IgD-negative memory B cell (primary cell): ENCODE data around the gene STPG1. TPM values are rescaled to one million over a fixed set of nuclear protein-coding genes. Genes with fewer than 3 reads are reported as not detected.

Source experiments
- H3K27ac Mint-ChIP-seq, 3 donors: one replicate each; pipeline ENCODE4 v1.8.0; 2020 to 2022; ENCODE audit warnings: mild to moderate bottlenecking in 3 of 3, mixed read lengths in 3 of 3, moderate library complexity in 1 of 3
- H3K27me3 Mint-ChIP-seq: one replicate; pipeline ENCODE4 v1.8.0; 2021; ENCODE audit warnings: mixed read lengths
- H3K36me3 Mint-ChIP-seq: one replicate; pipeline ENCODE4 v1.8.0; 2020; ENCODE audit warnings: mild to moderate bottlenecking, mixed read lengths
- H3K4me1 Mint-ChIP-seq, 3 donors: one replicate each; pipeline ENCODE4 v1.8.0; 2020 to 2022; ENCODE audit warnings: mixed read lengths in 3 of 3, mild to moderate bottlenecking in 1 of 3
- H3K4me3 Mint-ChIP-seq, 4 donors: one replicate each; pipeline ENCODE4 v1.8.0; 2020 to 2022; ENCODE audit warnings: mild to moderate bottlenecking in 4 of 4, mixed read lengths in 4 of 4, moderate library complexity in 3 of 4
- H3K9me3 Mint-ChIP-seq, 3 donors: one replicate each; pipeline ENCODE4 v1.8.0; 2020 to 2021; ENCODE audit warnings: mixed read lengths in 3 of 3, mild to moderate bottlenecking in 1 of 3
- polyA plus RNA-seq: library from polyadenylated mRNA; unstranded; fragments of 300-500 nt; fragmentation: Illumina TruSeq; gene quantifications from one replicate; pipeline ENCODE4 v1.2.3, GENCODE V29; 2021

Gene STPG1
- polyA plus RNA-seq, 1 donor from 2014 or later, result 5.8 TPM

DNA sequence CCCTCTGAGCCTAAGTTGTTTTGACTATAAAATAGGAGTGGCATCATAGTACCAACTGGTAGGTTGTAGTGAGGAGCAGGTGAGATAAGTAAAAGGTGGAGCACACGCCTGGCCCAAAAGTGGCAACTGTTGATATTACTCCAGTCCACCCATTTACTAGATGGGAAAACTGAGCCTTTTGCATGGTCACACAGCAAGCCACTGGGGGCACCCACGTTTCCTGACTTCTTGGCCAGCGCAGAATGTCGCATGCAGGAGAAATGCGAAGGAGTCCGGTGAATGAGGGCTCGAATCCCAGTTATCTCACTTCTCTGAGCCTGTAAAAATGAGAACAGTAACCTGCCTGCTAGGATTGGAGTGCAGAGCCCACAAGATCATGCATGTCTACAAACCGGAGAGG lies 73.6 kb downstream of the STPG1 start:
- Mint-ChIP-seq H3K27ac (no peak overlapping the region), H3K27me3 (no peaks in the 10 kb centered on the region), H3K9me3 (no peaks in the 10 kb centered on the region), H3K36me3 (peaks cover 2% of the 10 kb centered on the region), H3K4me1 (no peaks in the 10 kb centered on the region), H3K4me3 (no peak overlapping the region)

DNA sequence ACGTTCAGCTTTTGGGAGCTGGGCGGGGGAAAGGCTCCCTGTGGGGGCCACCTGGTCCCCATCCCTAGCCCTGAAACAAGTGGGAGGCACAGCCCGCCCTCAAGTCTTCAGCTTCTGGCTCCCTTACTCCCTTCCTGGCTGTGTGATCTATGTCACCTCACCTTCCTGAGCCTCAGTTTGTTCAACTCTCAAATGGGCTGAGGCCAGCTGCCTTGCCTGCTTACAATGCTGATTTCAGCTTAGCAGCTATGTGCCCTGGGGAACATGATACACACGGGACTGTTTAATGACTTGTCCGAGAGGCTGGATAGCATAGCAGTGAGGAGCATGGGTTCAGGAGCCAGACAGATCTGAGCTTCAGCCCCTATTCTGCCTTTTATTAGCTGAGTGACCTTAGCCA lies 75.1 kb downstream of the STPG1 start:
- Mint-ChIP-seq H3K27ac (no peak overlapping the region), H3K4me3 (no peak overlapping the region), H3K9me3 (no peaks in the 10 kb centered on the region), H3K27me3 (peaks cover 2% of the 10 kb centered on the region), H3K36me3 (peaks cover 2% of the 10 kb centered on the region), H3K4me1 (no peaks in the 10 kb centered on the region)

DNA sequence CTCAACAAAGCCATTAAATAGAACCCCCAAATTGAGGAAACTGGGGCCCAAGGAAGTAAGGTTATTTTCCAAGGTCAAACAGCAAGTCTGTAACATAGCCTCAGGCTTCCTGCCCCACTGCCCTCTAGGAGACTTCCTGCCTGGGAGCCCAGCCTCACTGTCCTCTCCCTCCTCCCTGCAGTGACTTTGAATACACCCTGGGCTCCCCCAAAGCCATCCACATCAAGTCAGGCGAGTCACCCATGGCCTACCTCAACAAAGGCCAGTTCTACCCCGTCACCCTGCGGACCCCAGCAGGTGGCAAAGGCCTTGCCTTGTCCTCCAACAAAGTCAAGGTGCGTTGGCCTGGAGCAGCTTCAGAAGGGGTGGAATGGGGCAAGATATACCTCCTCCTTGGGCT lies 76.1 kb downstream of the STPG1 start:
- H3K27ac Mint-ChIP-seq, result no peak overlapping the region
- H3K36me3 Mint-ChIP-seq, result peaks cover 2% of the 10 kb centered on the region
- H3K9me3 Mint-ChIP-seq, result no peaks in the 10 kb centered on the region
- H3K27me3 Mint-ChIP-seq, result peaks cover 2% of the 10 kb centered on the region
- no peak overlapping the region for H3K4me3 Mint-ChIP-seq
- H3K4me1 Mint-ChIP-seq, result no peaks in the 10 kb centered on the region

GRCh38 chr1:24336075-24336474 lies 77.5 kb downstream of the STPG1 start:
- H3K4me1 Mint-ChIP-seq, result no peaks in the 10 kb centered on the region
- H3K9me3 Mint-ChIP-seq, result no peaks in the 10 kb centered on the region
- H3K36me3 Mint-ChIP-seq, result peaks cover 2% of the 10 kb centered on the region
- peaks cover 2% of the 10 kb centered on the region for H3K27me3 Mint-ChIP-seq
- H3K4me3 Mint-ChIP-seq, result no peak overlapping the region
- no peak overlapping the region for H3K27ac Mint-ChIP-seq

DNA sequence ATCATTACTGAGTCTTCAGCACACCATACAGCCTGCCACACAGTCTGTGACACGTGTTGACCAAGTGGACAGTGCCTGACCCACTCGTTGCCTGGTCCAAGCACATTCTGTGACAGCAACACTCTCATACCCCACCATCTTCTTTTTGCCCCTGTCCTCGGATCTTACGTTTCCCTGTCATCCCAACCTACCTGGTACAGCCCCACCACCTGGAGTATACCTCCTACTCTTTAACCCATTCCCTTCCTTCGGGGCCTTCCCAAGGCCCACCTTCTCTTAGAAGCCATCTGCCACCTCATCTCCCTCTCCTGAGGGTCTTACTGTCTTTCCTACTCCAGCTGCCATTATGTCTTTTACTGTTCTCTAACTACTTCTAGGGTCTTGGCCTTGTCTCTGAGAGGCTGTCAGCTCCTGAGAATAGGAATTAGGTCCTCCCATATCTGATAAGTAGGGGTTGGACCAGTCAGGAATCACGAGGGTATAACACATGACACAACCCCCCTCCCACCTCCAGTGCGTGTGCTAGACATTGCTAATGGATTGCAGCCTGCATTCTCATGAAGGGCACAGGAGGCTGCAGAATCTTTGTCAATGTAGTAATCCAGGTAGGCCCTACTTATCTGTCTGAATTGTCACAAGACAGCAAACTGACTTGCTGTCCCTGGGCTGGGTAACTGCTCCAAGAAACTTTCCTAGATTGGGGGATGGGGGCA lies 81.5 kb downstream of the STPG1 start:
- H3K9me3 Mint-ChIP-seq, result no peaks in the 10 kb centered on the region
- no peak overlapping the region for H3K4me3 Mint-ChIP-seq
- H3K27ac Mint-ChIP-seq, result no peak overlapping the region
- H3K27me3 Mint-ChIP-seq, result peaks cover 2% of the 10 kb centered on the region
- H3K4me1 Mint-ChIP-seq, result no peaks in the 10 kb centered on the region
- H3K36me3 Mint-ChIP-seq, result no peaks in the 10 kb centered on the region

GRCh38 chr1:24329797-24330543 lies 83.6 kb downstream of the STPG1 start:
- peaks cover 4% of the 10 kb centered on the region for H3K27me3 Mint-ChIP-seq
- H3K4me3 Mint-ChIP-seq, result no peak overlapping the region
- no peaks in the 10 kb centered on the region for H3K36me3 Mint-ChIP-seq
- no peaks in the 10 kb centered on the region for H3K9me3 Mint-ChIP-seq
- H3K27ac Mint-ChIP-seq, result no peak overlapping the region
- no peaks in the 10 kb centered on the region for H3K4me1 Mint-ChIP-seq

DNA sequence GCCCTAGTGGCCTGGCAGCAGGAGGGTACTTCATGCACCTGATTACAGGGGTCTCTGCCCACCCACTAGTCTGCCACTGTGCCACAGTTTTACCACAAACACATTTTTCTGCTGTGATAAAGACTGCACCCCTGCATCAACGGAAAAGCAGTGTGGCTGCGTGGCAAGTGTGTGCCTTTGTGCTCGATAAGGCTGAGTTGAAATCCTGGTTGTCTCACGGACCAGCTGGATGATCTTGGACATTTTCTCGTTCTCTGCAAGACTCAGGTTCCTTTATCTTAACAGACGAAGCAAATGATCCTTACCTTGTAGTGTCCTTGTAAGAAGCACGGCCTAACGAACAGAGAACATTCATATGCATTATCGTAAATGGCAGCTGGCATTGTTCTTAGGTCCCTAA lies 84.3 kb downstream of the STPG1 start:
- peaks cover 4% of the 10 kb centered on the region for H3K27me3 Mint-ChIP-seq

GRCh38 chr1:24327891-24328290 lies 85.7 kb downstream of the STPG1 start:
- no peaks in the 10 kb centered on the region for H3K9me3 Mint-ChIP-seq
- no peak overlapping the region for H3K4me3 Mint-ChIP-seq
- H3K27ac Mint-ChIP-seq, result no peak overlapping the region
- H3K27me3 Mint-ChIP-seq, result peaks cover 4% of the 10 kb centered on the region
- no peaks in the 10 kb centered on the region for H3K36me3 Mint-ChIP-seq
- H3K4me1 Mint-ChIP-seq, result peaks cover 0 to 2% (median 1%) of the 10 kb centered on the region in 3 donors

More for the DNA sequence above, 84.3 kb downstream of the STPG1 start:
- Mint-ChIP-seq H3K27ac (no peak overlapping the region), H3K9me3 (no peaks in the 10 kb centered on the region), H3K4me1 (no peaks in the 10 kb centered on the region), H3K4me3 (no peak overlapping the region), H3K36me3 (no peaks in the 10 kb centered on the region)

DNA sequence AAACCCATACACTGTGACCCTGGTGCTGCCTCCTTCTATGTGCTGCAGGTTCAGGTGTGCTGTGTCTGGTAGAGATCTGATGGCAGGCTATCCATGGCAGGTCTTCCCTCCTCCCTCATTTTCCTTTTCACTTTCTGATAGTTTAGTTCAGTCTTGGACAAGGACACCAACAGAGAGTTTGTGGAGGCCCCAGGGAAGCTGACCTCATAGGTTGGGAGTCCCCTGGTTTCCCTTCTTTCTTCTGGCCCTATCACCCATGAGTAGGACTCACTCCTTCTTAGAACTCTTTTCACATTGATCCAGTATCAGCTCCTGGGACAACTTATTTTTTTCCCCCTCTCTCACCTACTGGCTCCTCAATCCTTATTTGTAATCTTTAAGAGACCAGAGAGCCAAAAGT lies 86.1 kb downstream of the STPG1 start:
- Mint-ChIP-seq H3K4me1 (peaks cover 0 to 5% (median 4%) of the 10 kb centered on the region in 3 donors), H3K36me3 (no peaks in the 10 kb centered on the region), H3K27ac (no peak overlapping the region), H3K4me3 (no peak overlapping the region), H3K9me3 (no peaks in the 10 kb centered on the region), H3K27me3 (peaks cover 6% of the 10 kb centered on the region)

GRCh38 chr1:24325587-24326449 lies 87.8 kb downstream of the STPG1 start:
- Mint-ChIP-seq H3K4me1 (peaks cover 4 to 13% (median 9%) of the 10 kb centered on the region in 3 donors), H3K4me3 (no peak overlapping the region), H3K27ac (no peak overlapping the region), H3K36me3 (no peaks in the 10 kb centered on the region), H3K9me3 (no peaks in the 10 kb centered on the region), H3K27me3 (peaks cover 14% of the 10 kb centered on the region)

GRCh38 chr1:24324903-24325302 lies 88.7 kb downstream of the STPG1 start:
- no peak overlapping the region for H3K4me3 Mint-ChIP-seq
- H3K27me3 Mint-ChIP-seq, result peaks cover 21% of the 10 kb centered on the region
- no peaks in the 10 kb centered on the region for H3K9me3 Mint-ChIP-seq
- H3K4me1 Mint-ChIP-seq, result peaks cover 4 to 17% (median 9%) of the 10 kb centered on the region in 3 donors
- H3K27ac Mint-ChIP-seq, result no peak overlapping the region
- H3K36me3 Mint-ChIP-seq, result no peaks in the 10 kb centered on the region

- Mint-ChIP-seq H3K27ac (no peak overlapping the region), H3K9me3 (no peaks in the 10 kb centered on the region), H3K4me1 (peaks cover 13 to 29% (median 22%) of the 10 kb centered on the region in 3 donors), H3K36me3 (no peaks in the 10 kb centered on the region), H3K27me3 (peaks cover 34% of the 10 kb centered on the region), H3K4me3 (peak overlapping the region in 2 of 4 donors; percentile 77 to 79)
Measured at GRCh38 chr1:24323281-24323680, 90.3 kb downstream of the STPG1 start.

- Mint-ChIP-seq H3K36me3 (no peaks in the 10 kb centered on the region), H3K27me3 (peaks cover 34% of the 10 kb centered on the region), H3K9me3 (no peaks in the 10 kb centered on the region), H3K4me1 (peaks cover 13 to 29% (median 22%) of the 10 kb centered on the region in 3 donors), H3K4me3 (peak overlapping the region; percentile 79 to 98 (median 90)), H3K27ac (peak overlapping the region in 1 of 3 donors; percentile 41)
Measured at GRCh38 chr1:24322470-24323177, 91.0 kb downstream of the STPG1 start.

DNA sequence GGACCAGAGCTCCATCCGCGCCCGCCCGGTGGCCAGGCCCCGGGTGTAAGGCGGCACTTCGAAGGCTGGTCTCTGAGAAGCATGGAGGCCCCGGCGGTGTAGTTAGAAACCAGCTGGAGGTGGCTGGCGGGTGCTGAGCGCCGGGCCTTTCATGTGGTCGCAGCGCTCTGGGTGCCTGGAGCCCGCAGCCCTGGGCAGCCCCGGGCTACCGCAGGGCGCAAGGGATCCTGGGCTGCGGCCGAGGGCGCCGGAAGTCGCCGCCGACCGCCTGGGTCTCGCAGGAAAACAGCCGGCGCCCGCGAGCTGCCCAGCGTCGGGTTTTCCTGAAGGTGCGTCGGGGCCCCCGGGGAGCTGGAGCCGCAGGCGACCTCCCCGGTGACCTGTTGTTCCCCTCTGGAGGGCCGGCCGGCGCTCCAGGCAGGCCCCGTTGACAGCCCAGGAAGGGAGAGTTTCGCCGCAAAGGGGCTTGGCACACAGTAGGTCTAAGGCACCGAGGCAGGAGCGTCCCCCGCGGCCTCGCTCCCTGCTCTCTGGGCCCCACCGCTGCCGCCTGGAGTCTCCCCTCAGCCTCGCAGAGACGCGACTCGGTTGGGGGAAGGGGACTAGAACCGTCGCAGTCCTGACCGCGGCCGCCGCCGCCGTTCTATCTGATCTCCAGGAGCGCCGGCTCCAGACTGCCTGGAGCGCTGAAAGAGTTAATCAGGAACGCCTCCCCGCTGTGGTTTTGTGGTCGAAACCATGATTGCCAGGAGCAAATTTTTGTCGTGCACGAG lies 91.7 kb downstream of the STPG1 start:
- H3K4me1 Mint-ChIP-seq, result peaks cover 13 to 29% (median 22%) of the 10 kb centered on the region in 3 donors
- peak overlapping the region in 1 of 3 donors; percentile 41 for H3K27ac Mint-ChIP-seq
- H3K36me3 Mint-ChIP-seq, result no peaks in the 10 kb centered on the region
- H3K4me3 Mint-ChIP-seq, result peak overlapping the region; percentile 79 to 98 (median 90)
- peaks cover 39% of the 10 kb centered on the region for H3K27me3 Mint-ChIP-seq
- no peaks in the 10 kb centered on the region for H3K9me3 Mint-ChIP-seq
